ENCODE data around the gene RTCA.

- no peak for TF ChIP-seq CTCF (IDR thresholded peaks at IDR 0.05; ENCODE audit: low read depth, low read length, missing input control)
- peak; percentile 74 for TF ChIP-seq REST (IDR thresholded peaks at IDR 0.05)
- TF ChIP-seq RAD21 (IDR thresholded peaks at IDR 0.05): peak; percentile 51 to 54
- TF ChIP-seq MAX (IDR thresholded peaks at IDR 0.05): peak; percentile 48
- TF ChIP-seq EGR1 (IDR thresholded peaks at IDR 0.05; ENCODE audit: low read depth in 2 of 2): no peak
- peak; percentile 52 to 89 for TF ChIP-seq GABPA (IDR thresholded peaks at IDR 0.05 in 1 of 2, conservative IDR thresholded peaks at IDR 0.05 in 1 of 2)
- TF ChIP-seq NR2F2 (IDR thresholded peaks at IDR 0.05): peak; percentile 25
- TF ChIP-seq RXRA (IDR thresholded peaks at IDR 0.05): peak; percentile 43 to 56
- TF ChIP-seq, protein P1, sequence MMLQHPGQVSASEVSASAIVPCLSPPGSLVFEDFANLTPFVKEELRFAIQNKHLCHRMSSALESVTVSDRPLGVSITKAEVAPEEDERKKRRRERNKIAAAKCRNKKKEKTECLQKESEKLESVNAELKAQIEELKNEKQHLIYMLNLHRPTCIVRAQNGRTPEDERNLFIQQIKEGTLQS (IDR thresholded peaks at IDR 0.05): peak; percentile 22
- peak; percentile 43 to 53 for TF ChIP-seq JUND (IDR thresholded peaks at IDR 0.05)
Measured at GRCh38 chr1:100249537-100250257, 16.3 kb upstream of the RTCA start, which contains the start of gene DBT.
